ENCODE results near the gene HNRNPAB.

HNRNPAB gene

GRCh38 chr5:178234750-178235587 is 30.6 kb downstream of the HNRNPAB start:
- no peak overlapping the region for H4K8ac ChIP-seq (ENCODE audit: low read depth, low read length)
- H4K5ac ChIP-seq (ENCODE audit: low read length), result no peak overlapping the region
- H3K4me1 ChIP-seq (ENCODE audit: control insufficient read depth, low read depth, low read length), result peaks cover 2% of the 10 kb centered on the region
- peaks cover 13% of the 10 kb centered on the region for H3K79me2 ChIP-seq (ENCODE audit: control insufficient read depth, insufficient read depth, low read length)
- no peak overlapping the region for H3K23ac ChIP-seq (ENCODE audit: low read length)
- H3K4me3 ChIP-seq (ENCODE audit: low read length), result no peak overlapping the region
- no peak overlapping the region for H3K27ac ChIP-seq (ENCODE audit: low read depth, low read length)
- H2BK15ac ChIP-seq (replicated peaks; ENCODE audit: low read depth), result no peak overlapping the region
- no peak overlapping the region for H3K4ac ChIP-seq (ENCODE audit: low read depth, low read length)
- no peak overlapping the region for H2BK120ac ChIP-seq (ENCODE audit: low read depth, low read length)
- H2AK5ac ChIP-seq (ENCODE audit: low read length), result no peak overlapping the region
- no peak overlapping the region for H3K4me2 ChIP-seq (ENCODE audit: low read length)
- no CpG with 5 or more reads among the region's 12 CpGs for WGBS (ENCODE audit: extremely low coverage, insufficient coverage, low lambda C conversion rate)
- DNase-seq, result peak; percentile 89
- H3K18ac ChIP-seq (ENCODE audit: low read length), result no peak overlapping the region
- H2BK5ac ChIP-seq (ENCODE audit: low read length), result no peak overlapping the region
- H3K79me1 ChIP-seq (ENCODE audit: low read length), result peaks cover 14% of the 10 kb centered on the region
- H3K9ac ChIP-seq (ENCODE audit: low read length), result no peak overlapping the region
- no peaks in the 10 kb centered on the region for H3K36me3 ChIP-seq (ENCODE audit: control insufficient read depth, insufficient read depth, low read length)
- peak overlapping the region; percentile 39 for H3K56ac ChIP-seq (ENCODE audit: low read length)
- no peaks in the 10 kb centered on the region for H3K27me3 ChIP-seq (ENCODE audit: insufficient read depth, low read length, poor library complexity)

DNA sequence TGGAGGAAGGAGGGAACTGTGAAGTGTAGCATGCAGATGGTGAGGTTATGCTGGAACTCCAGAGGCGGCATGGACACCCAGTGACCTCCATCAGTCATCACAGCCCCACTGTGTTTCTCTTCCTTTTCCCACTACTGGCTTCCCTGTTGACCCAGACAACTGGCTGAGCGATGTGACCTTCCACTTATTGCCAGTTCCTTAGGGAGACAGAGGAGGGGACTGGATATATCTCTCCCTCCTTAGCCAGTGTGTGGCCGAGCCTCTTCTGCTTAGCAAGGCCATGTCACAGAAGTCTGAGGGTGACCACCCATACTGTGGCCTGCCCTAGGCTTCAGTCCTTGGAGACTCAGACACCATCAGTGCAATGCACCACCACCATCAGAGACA is 31.2 kb downstream of the HNRNPAB start:
- H3K56ac ChIP-seq (ENCODE audit: low read length), result no peak overlapping the region
- H3K79me1 ChIP-seq (ENCODE audit: low read length), result peaks cover 11% of the 10 kb centered on the region
- no peak overlapping the region for H3K18ac ChIP-seq (ENCODE audit: low read length)
- no peak overlapping the region for H3K27ac ChIP-seq (ENCODE audit: low read depth, low read length)
- H3K4me1 ChIP-seq (ENCODE audit: control insufficient read depth, low read depth, low read length), result peaks cover 2% of the 10 kb centered on the region
- no peaks in the 10 kb centered on the region for H3K27me3 ChIP-seq (ENCODE audit: insufficient read depth, low read length, poor library complexity)
- H3K4me2 ChIP-seq (ENCODE audit: low read length), result no peak overlapping the region
- no peak overlapping the region for H3K9ac ChIP-seq (ENCODE audit: low read length)
- no CpG with 5 or more reads among the region's 3 CpGs for WGBS (ENCODE audit: extremely low coverage, insufficient coverage, low lambda C conversion rate)
- no peaks in the 10 kb centered on the region for H3K36me3 ChIP-seq (ENCODE audit: control insufficient read depth, insufficient read depth, low read length)
- no peak overlapping the region for H2AK5ac ChIP-seq (ENCODE audit: low read length)
- no peak overlapping the region for H3K4me3 ChIP-seq (ENCODE audit: low read length)
- no peak overlapping the region for H4K5ac ChIP-seq (ENCODE audit: low read length)
- H3K4ac ChIP-seq (ENCODE audit: low read depth, low read length), result no peak overlapping the region
- no peak overlapping the region for H2BK5ac ChIP-seq (ENCODE audit: low read length)
- H2BK120ac ChIP-seq (ENCODE audit: low read depth, low read length), result no peak overlapping the region
- no peak overlapping the region for H2BK15ac ChIP-seq (replicated peaks; ENCODE audit: low read depth)
- no peak for DNase-seq
- H3K79me2 ChIP-seq (ENCODE audit: control insufficient read depth, insufficient read depth, low read length), result peaks cover 13% of the 10 kb centered on the region
- no peak overlapping the region for H3K23ac ChIP-seq (ENCODE audit: low read length)
- no peak overlapping the region for H4K8ac ChIP-seq (ENCODE audit: low read depth, low read length)

DNA sequence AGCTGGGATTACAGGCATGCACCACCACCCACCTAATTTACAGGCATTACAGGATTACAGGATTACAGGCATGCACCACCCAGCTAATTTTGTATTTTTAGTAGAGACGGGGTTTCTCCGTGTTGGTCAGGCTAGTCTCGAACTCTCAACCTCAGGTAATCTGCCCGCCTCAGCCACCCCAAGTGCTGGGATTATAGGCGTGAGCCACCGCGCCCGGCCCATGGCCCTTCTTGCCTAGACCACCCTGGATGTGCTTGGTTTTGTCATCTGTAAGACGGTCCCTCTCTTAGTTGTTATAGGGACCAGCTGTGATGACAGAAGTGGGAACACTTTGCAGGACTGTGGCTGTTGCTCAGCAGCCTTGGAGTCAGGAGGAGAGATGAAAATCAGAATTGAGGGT is 31.8 kb downstream of the HNRNPAB start:
- H2BK120ac ChIP-seq (ENCODE audit: low read depth, low read length), result no peak overlapping the region
- no peak overlapping the region for H2AK5ac ChIP-seq (ENCODE audit: low read length)
- H3K56ac ChIP-seq (ENCODE audit: low read length), result no peak overlapping the region
- H4K8ac ChIP-seq (ENCODE audit: low read depth, low read length), result no peak overlapping the region
- no peak overlapping the region for H3K4ac ChIP-seq (ENCODE audit: low read depth, low read length)
- H3K79me2 ChIP-seq (ENCODE audit: control insufficient read depth, insufficient read depth, low read length), result peaks cover 9% of the 10 kb centered on the region
- H3K4me2 ChIP-seq (ENCODE audit: low read length), result no peak overlapping the region
- DNase-seq, result no peak
- H3K79me1 ChIP-seq (ENCODE audit: low read length), result peaks cover 7% of the 10 kb centered on the region
- H3K27ac ChIP-seq (ENCODE audit: low read depth, low read length), result no peak overlapping the region
- no peaks in the 10 kb centered on the region for H3K36me3 ChIP-seq (ENCODE audit: control insufficient read depth, insufficient read depth, low read length)
- no peak overlapping the region for H2BK15ac ChIP-seq (replicated peaks; ENCODE audit: low read depth)
- WGBS (ENCODE audit: extremely low coverage, insufficient coverage, low lambda C conversion rate), result no CpG with 5 or more reads among the region's 9 CpGs
- H3K27me3 ChIP-seq (ENCODE audit: insufficient read depth, low read length, poor library complexity), result no peaks in the 10 kb centered on the region
- no peak overlapping the region for H2BK5ac ChIP-seq (ENCODE audit: low read length)
- H4K5ac ChIP-seq (ENCODE audit: low read length), result no peak overlapping the region
- H3K4me3 ChIP-seq (ENCODE audit: low read length), result no peak overlapping the region
- no peak overlapping the region for H3K23ac ChIP-seq (ENCODE audit: low read length)
- peaks cover 2% of the 10 kb centered on the region for H3K4me1 ChIP-seq (ENCODE audit: control insufficient read depth, low read depth, low read length)
- H3K18ac ChIP-seq (ENCODE audit: low read length), result no peak overlapping the region
- H3K9ac ChIP-seq (ENCODE audit: low read length), result no peak overlapping the region

DNA sequence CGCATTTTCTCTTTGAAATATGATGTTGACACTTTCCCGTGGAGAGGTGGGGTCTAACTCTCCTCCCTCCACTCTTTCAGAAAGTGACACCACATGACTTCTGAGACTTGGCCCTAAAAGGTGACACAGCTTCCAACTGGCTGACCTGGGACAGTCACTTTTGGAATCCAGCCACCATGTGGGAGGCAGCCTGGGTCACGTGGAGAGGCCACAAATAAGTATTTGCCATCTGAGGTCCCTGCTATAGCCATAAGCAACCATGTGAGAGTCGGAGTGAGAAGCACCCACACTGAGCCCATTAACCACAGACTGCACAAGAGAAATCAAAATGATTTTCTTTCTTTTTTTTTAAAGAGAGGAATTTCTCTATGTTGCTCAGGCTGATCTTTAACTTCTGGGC is 32.3 kb downstream of the HNRNPAB start:
- Histone ChIP-seq H3K79me1 (ENCODE audit: low read length) (peaks cover 3% of the 10 kb centered on the region), H3K4me3 (ENCODE audit: low read length) (no peak overlapping the region), H2BK120ac (ENCODE audit: low read depth, low read length) (no peak overlapping the region), H3K79me2 (ENCODE audit: control insufficient read depth, insufficient read depth, low read length) (peaks cover 4% of the 10 kb centered on the region), H2BK5ac (ENCODE audit: low read length) (no peak overlapping the region), H2BK15ac (replicated peaks; ENCODE audit: low read depth) (no peak overlapping the region), H3K18ac (ENCODE audit: low read length) (no peak overlapping the region), H4K8ac (ENCODE audit: low read depth, low read length) (no peak overlapping the region), H3K4me1 (ENCODE audit: control insufficient read depth, low read depth, low read length) (peaks cover 2% of the 10 kb centered on the region), H3K56ac (ENCODE audit: low read length) (no peak overlapping the region), H3K23ac (ENCODE audit: low read length) (no peak overlapping the region), H3K4ac (ENCODE audit: low read depth, low read length) (no peak overlapping the region), H4K5ac (ENCODE audit: low read length) (no peak overlapping the region), H3K27ac (ENCODE audit: low read depth, low read length) (no peak overlapping the region), H3K4me2 (ENCODE audit: low read length) (no peak overlapping the region), H3K9ac (ENCODE audit: low read length) (no peak overlapping the region), H3K36me3 (ENCODE audit: control insufficient read depth, insufficient read depth, low read length) (no peaks in the 10 kb centered on the region), H3K27me3 (ENCODE audit: insufficient read depth, low read length, poor library complexity) (no peaks in the 10 kb centered on the region), H2AK5ac (ENCODE audit: low read length) (no peak overlapping the region)
- DNase-seq, result no peak
- no CpG with 5 or more reads among the region's 4 CpGs for WGBS (ENCODE audit: extremely low coverage, insufficient coverage, low lambda C conversion rate)

DNA sequence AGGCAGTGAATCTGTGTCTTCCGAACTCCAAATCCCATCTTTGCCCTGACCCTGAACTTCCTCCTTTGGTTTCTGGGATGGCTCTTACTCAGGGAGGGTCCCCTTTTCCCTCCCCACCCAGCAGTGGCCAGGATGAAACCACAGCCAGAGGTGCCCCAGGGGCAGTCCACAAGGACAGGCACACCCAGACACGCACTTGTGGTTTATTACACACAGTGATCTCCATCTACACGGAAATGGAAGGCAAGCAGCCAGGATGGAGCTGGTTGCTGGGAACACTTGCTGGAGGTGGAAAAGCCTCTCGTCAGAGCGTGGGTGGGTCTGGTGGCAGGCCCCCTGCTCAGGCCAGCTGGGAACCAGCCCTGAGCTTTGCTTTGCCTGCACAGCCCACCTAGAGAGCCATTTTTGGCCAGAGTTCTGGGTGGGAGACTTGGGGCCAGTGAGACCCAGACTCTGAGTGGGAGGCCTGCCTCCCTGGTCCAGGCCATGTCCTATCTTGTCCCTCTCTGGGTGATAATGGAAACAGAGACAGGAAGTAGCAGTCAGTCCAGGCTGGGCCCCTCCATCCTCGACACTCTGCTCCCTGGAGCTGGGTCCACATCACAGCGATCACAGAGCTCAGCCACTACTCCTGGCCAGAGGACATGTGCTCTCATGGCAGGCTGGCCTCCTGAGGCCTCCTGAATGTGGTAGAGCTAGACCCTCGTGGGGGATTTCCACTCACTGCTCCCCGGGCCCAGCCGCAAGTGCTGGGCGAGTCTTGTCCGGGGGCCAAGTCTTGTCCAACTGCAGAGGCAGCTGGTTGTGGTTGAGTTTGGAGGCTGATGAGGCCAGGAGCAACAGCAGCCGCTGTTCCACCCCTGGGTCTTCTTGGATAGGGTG is 33.3 kb downstream of the HNRNPAB start:
- no peak overlapping the region for H2BK15ac ChIP-seq (replicated peaks; ENCODE audit: low read depth)
- H3K4ac ChIP-seq (ENCODE audit: low read depth, low read length), result no peak overlapping the region
- no peak overlapping the region for H2AK5ac ChIP-seq (ENCODE audit: low read length)
- no peak overlapping the region for H3K9ac ChIP-seq (ENCODE audit: low read length)
- no peak overlapping the region for H4K5ac ChIP-seq (ENCODE audit: low read length)
- DNase-seq, result no peak
- H3K79me2 ChIP-seq (ENCODE audit: control insufficient read depth, insufficient read depth, low read length), result no peaks in the 10 kb centered on the region
- H3K27ac ChIP-seq (ENCODE audit: low read depth, low read length), result no peak overlapping the region
- no peak overlapping the region for H2BK120ac ChIP-seq (ENCODE audit: low read depth, low read length)
- no peaks in the 10 kb centered on the region for H3K79me1 ChIP-seq (ENCODE audit: low read length)
- H2BK5ac ChIP-seq (ENCODE audit: low read length), result no peak overlapping the region
- no peaks in the 10 kb centered on the region for H3K27me3 ChIP-seq (ENCODE audit: insufficient read depth, low read length, poor library complexity)
- WGBS (ENCODE audit: extremely low coverage, insufficient coverage, low lambda C conversion rate), result no CpG with 5 or more reads among the region's 13 CpGs
- no peak overlapping the region for H3K56ac ChIP-seq (ENCODE audit: low read length)
- H3K36me3 ChIP-seq (ENCODE audit: control insufficient read depth, insufficient read depth, low read length), result no peaks in the 10 kb centered on the region
- H3K4me3 ChIP-seq (ENCODE audit: low read length), result no peak overlapping the region
- peaks cover 2% of the 10 kb centered on the region for H3K4me1 ChIP-seq (ENCODE audit: control insufficient read depth, low read depth, low read length)
- H3K4me2 ChIP-seq (ENCODE audit: low read length), result no peak overlapping the region
- no peak overlapping the region for H3K23ac ChIP-seq (ENCODE audit: low read length)
- no peak overlapping the region for H4K8ac ChIP-seq (ENCODE audit: low read depth, low read length)
- H3K18ac ChIP-seq (ENCODE audit: low read length), result no peak overlapping the region

Data from mesendoderm (in vitro differentiated cells).